Stimulated activated naive CD8-positive, alpha-beta T cell treated with anti-CD3 and anti-CD28 coated beads, Interleukin-15, amount 100 ng/mL, for 72 hours (primary cell): Measurements from ENCODE around the gene RIMS1.
A peak's percentile ranks its signal among the peaks of the same experiment; 100 is the strongest.

ENCODE experiments used
- ATAC-seq: fragments of 150-1000 bp; cut with Tn5 transposase; 2 replicates; pipeline ENCODE4 v1.10.0; 2021; ENCODE audit warnings: mild to moderate bottlenecking, moderate library complexity
- DNase-seq, 2 donors: peaks; one replicate each; pipeline ENCODE4 v3.0.0; 2021 to 2022
- H3K27ac Mint-ChIP-seq, 2 donors: one replicate each; pipeline ENCODE4 v1.8.0; 2022; ENCODE audit warnings: mild to moderate bottlenecking in 2 of 2, mixed read lengths in 2 of 2, moderate library complexity in 2 of 2
- H3K27me3 Mint-ChIP-seq: one replicate; pipeline ENCODE4 v1.8.0; 2022; ENCODE audit warnings: mixed read lengths
- H3K4me1 Mint-ChIP-seq: one replicate; pipeline ENCODE4 v1.8.0; 2022; ENCODE audit warnings: mild to moderate bottlenecking, mixed read lengths
- H3K4me3 Mint-ChIP-seq, 2 donors: one replicate each; pipeline ENCODE4 v1.8.0; 2022; ENCODE audit warnings: mild to moderate bottlenecking in 2 of 2, mixed read lengths in 2 of 2, moderate library complexity in 1 of 2
- H3K9me3 Mint-ChIP-seq, 2 donors: one replicate each; pipeline ENCODE4 v1.8.0; 2022; ENCODE audit warnings: mixed read lengths in 2 of 2

Gene RIMS1

GRCh38 chr6:72037006-72037405, 150.7 kb downstream of the RIMS1 start:
- ATAC-seq = no peak
- no peaks in the 10 kb centered on the region for H3K4me1 Mint-ChIP-seq
- no peaks in the 10 kb centered on the region for H3K27me3 Mint-ChIP-seq
- no peak overlapping the region for H3K4me3 Mint-ChIP-seq
- H3K27ac Mint-ChIP-seq = no peak overlapping the region
- no peaks in the 10 kb centered on the region for H3K9me3 Mint-ChIP-seq
- DNase-seq = no peak

- Mint-ChIP-seq H3K9me3 (no peaks in the 10 kb centered on the region), H3K27me3 (no peaks in the 10 kb centered on the region), H3K4me1 (no peaks in the 10 kb centered on the region), H3K27ac (no peak overlapping the region), H3K4me3 (no peak overlapping the region)
- no peak for ATAC-seq
- DNase-seq = no peak
Measured at GRCh38 chr6:72040111-72040510, 153.8 kb downstream of the RIMS1 start.

- ATAC-seq = no peak
- no peak overlapping the region for H3K4me3 Mint-ChIP-seq
Measured at GRCh38 chr6:72042088-72042487, 155.7 kb downstream of the RIMS1 start.

GRCh38 chr6:72048080-72048479, 161.7 kb downstream of the RIMS1 start:
- no peak overlapping the region for H3K27ac Mint-ChIP-seq

More at GRCh38 chr6:72042088-72042487, 155.7 kb downstream of the RIMS1 start:
- Mint-ChIP-seq H3K9me3 (no peaks in the 10 kb centered on the region), H3K27me3 (no peaks in the 10 kb centered on the region), H3K4me1 (no peaks in the 10 kb centered on the region), H3K27ac (no peak overlapping the region)
- no peak for DNase-seq

GRCh38 chr6:72049376-72049775, 163.0 kb downstream of the RIMS1 start:
- ATAC-seq = no peak
- peaks cover 0 to 8% of the 10 kb centered on the region in 2 donors for H3K9me3 Mint-ChIP-seq
- H3K27ac Mint-ChIP-seq = no peak overlapping the region
- no peak for DNase-seq
- no peaks in the 10 kb centered on the region for H3K4me1 Mint-ChIP-seq
- H3K27me3 Mint-ChIP-seq = no peaks in the 10 kb centered on the region
- no peak overlapping the region for H3K4me3 Mint-ChIP-seq

More at GRCh38 chr6:72048080-72048479, 161.7 kb downstream of the RIMS1 start:
- Mint-ChIP-seq H3K4me3 (no peak overlapping the region), H3K4me1 (no peaks in the 10 kb centered on the region), H3K9me3 (peaks cover 0 to 8% of the 10 kb centered on the region in 2 donors), H3K27me3 (no peaks in the 10 kb centered on the region)
- DNase-seq = no peak
- ATAC-seq = no peak

- ATAC-seq (no peak), DNase-seq (no peak)
- no peaks in the 10 kb centered on the region for H3K4me1 Mint-ChIP-seq
- peaks cover 0 to under 1% of the 10 kb centered on the region in 2 donors for H3K9me3 Mint-ChIP-seq
- H3K27ac Mint-ChIP-seq = no peak overlapping the region
- H3K27me3 Mint-ChIP-seq = no peaks in the 10 kb centered on the region
- no peak overlapping the region for H3K4me3 Mint-ChIP-seq
Measured at GRCh38 chr6:72061286-72061685, 174.9 kb downstream of the RIMS1 start.

- no peak for DNase-seq
- no peak for ATAC-seq
- Mint-ChIP-seq H3K27me3 (no peaks in the 10 kb centered on the region), H3K4me1 (no peaks in the 10 kb centered on the region), H3K4me3 (no peak overlapping the region), H3K9me3 (no peaks in the 10 kb centered on the region), H3K27ac (no peak overlapping the region)
Measured at GRCh38 chr6:72064399-72064975, 178.1 kb downstream of the RIMS1 start.

GRCh38 chr6:72078096-72078495, 191.7 kb downstream of the RIMS1 start:
- no peaks in the 10 kb centered on the region for H3K9me3 Mint-ChIP-seq
- H3K27me3 Mint-ChIP-seq = no peaks in the 10 kb centered on the region
- ATAC-seq = no peak

GRCh38 chr6:72080260-72080941, 194.1 kb downstream of the RIMS1 start:
- ATAC-seq = no peak
- Mint-ChIP-seq H3K27me3 (no peaks in the 10 kb centered on the region), H3K4me3 (no peak overlapping the region), H3K9me3 (no peaks in the 10 kb centered on the region), H3K27ac (no peak overlapping the region), H3K4me1 (no peaks in the 10 kb centered on the region)
- no peak for DNase-seq

More at GRCh38 chr6:72078096-72078495, 191.7 kb downstream of the RIMS1 start:
- H3K4me3 Mint-ChIP-seq = no peak overlapping the region
- H3K27ac Mint-ChIP-seq = peak overlapping the region in 1 of 2 donors; percentile 28
- no peaks in the 10 kb centered on the region for H3K4me1 Mint-ChIP-seq
- no peak for DNase-seq

GRCh38 chr6:72081871-72082270, 195.5 kb downstream of the RIMS1 start:
- Mint-ChIP-seq H3K27ac (no peak overlapping the region), H3K4me3 (no peak overlapping the region), H3K9me3 (no peaks in the 10 kb centered on the region), H3K4me1 (no peaks in the 10 kb centered on the region), H3K27me3 (no peaks in the 10 kb centered on the region)
- ATAC-seq (no peak), DNase-seq (no peak)

- H3K4me1 Mint-ChIP-seq = no peaks in the 10 kb centered on the region
- DNase-seq (no peak), ATAC-seq (no peak)
- no peak overlapping the region for H3K27ac Mint-ChIP-seq
- H3K9me3 Mint-ChIP-seq = no peaks in the 10 kb centered on the region
- no peak overlapping the region for H3K4me3 Mint-ChIP-seq
- H3K27me3 Mint-ChIP-seq = no peaks in the 10 kb centered on the region
Measured at GRCh38 chr6:72083976-72084375, 197.6 kb downstream of the RIMS1 start.

- H3K9me3 Mint-ChIP-seq = no peaks in the 10 kb centered on the region
- ATAC-seq (no peak), DNase-seq (no peak)
- H3K27me3 Mint-ChIP-seq = no peaks in the 10 kb centered on the region
- H3K4me1 Mint-ChIP-seq = no peaks in the 10 kb centered on the region
- H3K4me3 Mint-ChIP-seq = no peak overlapping the region
- H3K27ac Mint-ChIP-seq = no peak overlapping the region
Measured at GRCh38 chr6:72084992-72085569, 198.7 kb downstream of the RIMS1 start.

GRCh38 chr6:72094506-72094905, 208.2 kb downstream of the RIMS1 start:
- H3K27ac Mint-ChIP-seq = no peak overlapping the region
- H3K27me3 Mint-ChIP-seq = no peaks in the 10 kb centered on the region
- no peaks in the 10 kb centered on the region for H3K9me3 Mint-ChIP-seq
- no peak for ATAC-seq
- H3K4me3 Mint-ChIP-seq = no peak overlapping the region
- DNase-seq = no peak
- no peaks in the 10 kb centered on the region for H3K4me1 Mint-ChIP-seq

GRCh38 chr6:72102561-72102960, 216.2 kb downstream of the RIMS1 start:
- H3K27me3 Mint-ChIP-seq = no peaks in the 10 kb centered on the region
- no peak for ATAC-seq

GRCh38 chr6:72111611-72112010, 225.3 kb downstream of the RIMS1 start:
- DNase-seq (no peak), ATAC-seq (no peak)
- no peak overlapping the region for H3K27ac Mint-ChIP-seq
- no peaks in the 10 kb centered on the region for H3K27me3 Mint-ChIP-seq
- no peaks in the 10 kb centered on the region for H3K9me3 Mint-ChIP-seq
- no peak overlapping the region for H3K4me3 Mint-ChIP-seq
- no peaks in the 10 kb centered on the region for H3K4me1 Mint-ChIP-seq

More at GRCh38 chr6:72102561-72102960, 216.2 kb downstream of the RIMS1 start:
- no peak overlapping the region for H3K27ac Mint-ChIP-seq
- no peak for DNase-seq
- H3K9me3 Mint-ChIP-seq = no peaks in the 10 kb centered on the region
- H3K4me1 Mint-ChIP-seq = no peaks in the 10 kb centered on the region
- H3K4me3 Mint-ChIP-seq = no peak overlapping the region

- no peak for DNase-seq
- ATAC-seq = no peak
- H3K27ac Mint-ChIP-seq = no peak overlapping the region
- H3K27me3 Mint-ChIP-seq = no peaks in the 10 kb centered on the region
- no peak overlapping the region for H3K4me3 Mint-ChIP-seq
- peaks cover 0 to 5% of the 10 kb centered on the region in 2 donors for H3K9me3 Mint-ChIP-seq
- no peaks in the 10 kb centered on the region for H3K4me1 Mint-ChIP-seq
Measured at GRCh38 chr6:72130327-72130726, 244.0 kb downstream of the RIMS1 start.
